Activated naive CD4-positive, alpha-beta T cell treated with anti-CD3 and anti-CD28 coated beads for 36 hours (primary cell): ENCODE measurements around the gene RASGRP1. TPM values are rescaled to one million over a fixed set of nuclear protein-coding genes. Genes with fewer than 3 reads are reported as not detected.

ENCODE experiments used
- CTCF ChIA-PET: fragments of 350-600 bp; sonication (Branson Sonifier 250); formaldehyde crosslinking; loops from one replicate; lab custom pipeline; 2021; ENCODE audit warnings: antibody characterized with exemption; lab: Charles Lee
- DNase-seq: peaks from one replicate; pipeline ENCODE4 v3.0.0-alpha.2; 2020
- H3K27ac Mint-ChIP-seq: one replicate; pipeline ENCODE4 v1.8.0; 2021; ENCODE audit warnings: mild to moderate bottlenecking, mixed read lengths
- H3K27me3 Mint-ChIP-seq: one replicate; pipeline ENCODE4 v1.8.0; 2021; ENCODE audit warnings: low read depth, mixed read lengths
- H3K36me3 Mint-ChIP-seq: one replicate; pipeline ENCODE4 v1.8.0; 2021; ENCODE audit warnings: low read depth, mixed read lengths
- H3K4me1 Mint-ChIP-seq: one replicate; pipeline ENCODE4 v1.8.0; 2021; ENCODE audit warnings: low read depth, mixed read lengths
- H3K4me3 Mint-ChIP-seq: one replicate; pipeline ENCODE4 v1.8.0; 2021; ENCODE audit warnings: mild to moderate bottlenecking, moderate library complexity, mixed read lengths
- H3K9me3 Mint-ChIP-seq: one replicate; pipeline ENCODE4 v1.8.0; 2021; ENCODE audit warnings: mixed read lengths
- intact Hi-C: fragments of 100-400 bp; cut with micrococcal nuclease; formaldehyde crosslinking; loops from one replicate; pipeline ENCODE4 v1.15.1; 2023
- total RNA-seq, 2 experiments: library from RNA; stranded (reverse); gene quantifications; one replicate each; pipeline ENCODE4 v1.2.3, GENCODE V29; 2021

RASGRP1 gene
- total RNA-seq, result 10 to 100 TPM; 44.2 to 44.9 TPM

DNA sequence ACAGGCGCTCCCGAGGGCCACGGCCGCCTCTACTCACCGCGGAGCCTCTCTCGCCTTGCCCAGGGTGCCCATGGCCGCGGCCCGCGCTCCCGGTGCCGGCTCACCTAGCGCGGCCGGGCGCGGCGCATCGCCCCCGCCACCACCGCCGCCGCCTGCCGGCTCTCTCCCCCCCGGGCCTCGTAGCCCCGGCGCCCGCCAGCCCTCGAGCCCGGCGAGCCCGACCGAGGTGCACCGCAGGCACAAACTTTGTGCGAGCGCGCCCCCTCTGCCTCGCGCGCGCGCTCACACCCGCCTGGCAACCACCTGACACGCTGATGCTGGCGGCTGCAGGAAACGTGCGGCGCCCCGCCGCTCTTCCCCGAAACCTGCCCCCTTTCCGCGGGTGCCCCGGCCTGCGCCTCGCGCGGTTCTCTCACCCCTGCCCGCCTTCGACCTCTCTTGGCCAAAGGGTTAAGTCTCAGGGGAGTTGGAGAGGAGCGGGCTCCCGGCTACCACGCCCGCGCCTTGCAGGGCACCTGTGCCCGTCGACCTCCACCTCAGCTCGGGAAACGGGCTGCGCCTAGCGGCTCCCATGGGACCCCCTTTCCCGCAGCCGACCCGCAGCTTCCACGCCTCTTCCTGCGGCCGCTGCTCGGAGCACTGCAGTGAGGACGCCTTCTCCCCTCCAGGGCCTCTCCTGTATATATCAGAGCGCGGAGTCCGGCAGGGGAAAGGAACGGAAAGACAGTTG is at the start of gene RASGRP1:
Gene RASGRP1, minus strand, starts transcription at position 258 of the 730 bp plus-strand sequence. Its CDS starts 186 bp downstream, at position 72.
- H3K4me3 Mint-ChIP-seq, result peak within 1 kb of the TSS; percentile 96
- intact Hi-C loops, result loop anchor here (1.0 to 10.0 kb wide), 8 partner anchors 23 to 1220 kb away; partner anchors contain the start of genes FSIP1 and SPRED1
- no peaks in the 10 kb centered on the region for H3K27me3 Mint-ChIP-seq
- peaks cover 47% of the 10 kb centered on the region for H3K4me1 Mint-ChIP-seq
- peak; percentile 88 for DNase-seq
- H3K36me3 Mint-ChIP-seq, result peaks cover 19% of the 10 kb centered on the region
- peak within 1 kb of the TSS; percentile 98 for H3K27ac Mint-ChIP-seq
- peaks cover 2% of the 10 kb centered on the region for H3K9me3 Mint-ChIP-seq
- CTCF ChIA-PET, result interaction anchor here (0.6 to 9.6 kb wide), 36 partner anchors 8 to 126 kb away, joined by 3 to 352 read pairs (median 6); no protein-coding TSS in a partner anchor

DNA sequence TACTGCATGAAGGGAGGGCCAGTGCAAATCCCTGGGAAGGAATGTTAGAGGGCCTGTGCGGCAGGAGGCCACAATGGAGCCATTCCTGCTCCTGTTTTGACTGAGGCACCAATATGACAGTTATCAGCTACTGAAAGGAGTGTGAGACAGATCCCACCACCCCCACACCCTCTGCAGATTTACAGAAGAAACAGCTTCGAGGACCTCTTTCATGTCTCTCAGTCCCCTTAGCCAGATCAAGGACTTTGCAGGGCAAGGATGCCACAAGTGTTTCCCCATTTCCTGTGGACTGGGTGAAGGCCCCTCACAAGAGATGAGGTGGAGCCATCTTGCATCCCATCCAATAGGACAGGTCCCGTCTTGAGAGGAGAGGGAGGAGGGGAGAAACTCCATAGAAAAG is 48.5 kb upstream of the RASGRP1 start:
- Mint-ChIP-seq H3K4me1 (peaks cover 40% of the 10 kb centered on the region), H3K4me3 (no peak overlapping the region), H3K27me3 (no peaks in the 10 kb centered on the region), H3K27ac (peak overlapping the region; percentile 30), H3K36me3 (no peaks in the 10 kb centered on the region), H3K9me3 (no peaks in the 10 kb centered on the region)
- CTCF ChIA-PET, result interaction anchor here (0.9 to 4.1 kb wide), 4 partner anchors 13 to 77 kb away, joined by 3 to 21 read pairs (median 4); partner anchors contain the start of gene RASGRP1
- no peak for DNase-seq
- intact Hi-C loops, result no loop called here

DNA sequence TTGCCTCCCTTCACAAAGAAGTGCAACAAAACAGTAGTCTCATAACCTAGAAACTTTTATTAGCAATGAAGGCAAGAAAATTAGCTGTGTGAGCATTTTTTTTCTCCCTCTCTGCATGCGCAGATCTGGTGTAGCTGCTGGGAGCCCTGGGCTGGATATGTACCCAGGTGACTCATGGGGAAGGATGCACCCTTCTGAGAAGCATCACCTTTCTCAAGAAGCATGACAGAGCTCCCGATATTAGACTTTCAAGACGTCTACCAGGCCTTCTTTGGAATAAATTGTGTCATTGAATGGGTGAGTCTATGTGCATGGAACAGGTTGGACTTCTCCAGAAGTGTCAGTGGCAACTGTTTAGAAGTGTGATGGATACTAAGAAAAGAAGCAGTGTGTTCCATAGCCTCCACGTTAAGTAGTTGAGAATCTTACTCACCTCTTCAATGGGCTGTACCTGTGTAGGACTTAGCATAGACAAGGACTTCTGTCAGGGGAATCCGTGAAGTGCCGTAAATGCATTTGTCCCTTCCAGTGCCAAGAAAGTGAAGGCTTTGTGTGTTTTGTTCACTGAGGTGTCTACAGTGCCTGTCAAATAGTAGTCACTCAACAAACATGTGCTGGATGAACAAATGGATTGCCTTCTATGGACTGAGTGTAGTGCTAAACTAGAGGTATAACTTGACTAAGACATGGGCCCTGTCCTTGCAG is 47.7 kb upstream of the RASGRP1 start:
- DNase-seq, result peak; percentile 54
- no peak overlapping the region for H3K4me3 Mint-ChIP-seq
- H3K27me3 Mint-ChIP-seq, result no peaks in the 10 kb centered on the region
- no peaks in the 10 kb centered on the region for H3K9me3 Mint-ChIP-seq
- intact Hi-C loops, result no loop called here
- H3K36me3 Mint-ChIP-seq, result no peaks in the 10 kb centered on the region
- peak overlapping the region; percentile 4 for H3K27ac Mint-ChIP-seq
- H3K4me1 Mint-ChIP-seq, result peaks cover 40% of the 10 kb centered on the region
- CTCF ChIA-PET, result interaction anchor here (0.9 to 4.1 kb wide), 7 partner anchors 14 to 87 kb away, joined by 3 to 21 read pairs (median 4); partner anchors contain the start of gene RASGRP1

DNA sequence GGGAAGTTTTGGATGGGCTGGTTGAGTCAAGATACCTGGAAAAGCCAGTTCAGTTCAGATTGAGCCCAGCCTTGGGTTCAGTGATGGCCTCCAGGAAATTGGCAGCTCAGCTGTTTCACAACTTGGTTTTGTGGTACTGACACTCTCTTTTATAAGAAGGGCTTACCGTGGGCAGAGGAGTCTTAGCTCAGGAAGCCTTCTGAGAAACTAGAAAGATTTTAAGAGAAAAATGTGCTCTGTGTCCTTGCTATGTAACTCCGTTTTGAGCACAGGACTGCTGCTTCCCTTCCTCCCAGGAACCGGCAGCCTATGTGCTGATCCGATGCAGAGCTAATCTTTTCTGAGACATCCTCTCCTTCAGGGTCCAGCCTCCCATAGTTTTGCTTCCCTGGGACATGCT is 46.6 kb upstream of the RASGRP1 start:
- CTCF ChIA-PET, result interaction anchor here (1.0 to 4.1 kb wide), 7 partner anchors 43 to 88 kb away, joined by 3 to 21 read pairs (median 3); partner anchors contain the start of gene RASGRP1
- DNase-seq, result peak; percentile 55
- peak overlapping the region; percentile 61 for H3K27ac Mint-ChIP-seq
- no peaks in the 10 kb centered on the region for H3K36me3 Mint-ChIP-seq
- no peaks in the 10 kb centered on the region for H3K27me3 Mint-ChIP-seq
- intact Hi-C loops, result loop anchor here (1.0 to 2.0 kb wide), 3 partner anchors 22 to 78 kb away; partner anchors contain the start of gene RASGRP1
- no peak overlapping the region for H3K4me3 Mint-ChIP-seq
- H3K9me3 Mint-ChIP-seq, result no peaks in the 10 kb centered on the region
- H3K4me1 Mint-ChIP-seq, result peaks cover 40% of the 10 kb centered on the region

DNA sequence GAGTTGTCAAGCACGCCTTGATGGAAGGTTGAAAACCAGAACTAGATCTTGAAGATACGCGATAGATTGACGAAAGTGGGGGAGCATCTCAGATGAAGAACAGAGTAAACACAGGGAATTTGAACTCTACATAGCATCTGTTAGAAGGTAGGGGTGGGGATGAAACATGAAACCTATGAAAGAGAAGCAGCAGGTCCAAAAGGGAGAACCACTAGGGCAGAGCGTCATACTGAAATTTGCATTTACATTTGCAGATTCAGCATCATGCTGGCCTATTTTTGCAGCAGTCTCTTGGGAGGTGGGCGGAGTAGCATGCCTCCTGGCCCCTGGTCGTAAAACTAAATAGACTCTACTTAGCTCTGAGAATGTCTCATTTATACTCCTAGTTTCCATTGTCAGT is 46.1 kb upstream of the RASGRP1 start:
- peak; percentile 32 for DNase-seq
- CTCF ChIA-PET, result interaction anchor here (1.0 to 4.1 kb wide), 6 partner anchors 43 to 79 kb away, joined by 3 to 21 read pairs (median 3); partner anchors contain the start of gene RASGRP1
- Mint-ChIP-seq H3K4me3 (no peak overlapping the region), H3K27me3 (no peaks in the 10 kb centered on the region), H3K27ac (peak overlapping the region; percentile 61), H3K4me1 (peaks cover 40% of the 10 kb centered on the region), H3K36me3 (no peaks in the 10 kb centered on the region), H3K9me3 (no peaks in the 10 kb centered on the region)
- intact Hi-C loops, result loop anchor here (1.0 to 2.0 kb wide), 3 partner anchors 22 to 78 kb away; partner anchors contain the start of gene RASGRP1

DNA sequence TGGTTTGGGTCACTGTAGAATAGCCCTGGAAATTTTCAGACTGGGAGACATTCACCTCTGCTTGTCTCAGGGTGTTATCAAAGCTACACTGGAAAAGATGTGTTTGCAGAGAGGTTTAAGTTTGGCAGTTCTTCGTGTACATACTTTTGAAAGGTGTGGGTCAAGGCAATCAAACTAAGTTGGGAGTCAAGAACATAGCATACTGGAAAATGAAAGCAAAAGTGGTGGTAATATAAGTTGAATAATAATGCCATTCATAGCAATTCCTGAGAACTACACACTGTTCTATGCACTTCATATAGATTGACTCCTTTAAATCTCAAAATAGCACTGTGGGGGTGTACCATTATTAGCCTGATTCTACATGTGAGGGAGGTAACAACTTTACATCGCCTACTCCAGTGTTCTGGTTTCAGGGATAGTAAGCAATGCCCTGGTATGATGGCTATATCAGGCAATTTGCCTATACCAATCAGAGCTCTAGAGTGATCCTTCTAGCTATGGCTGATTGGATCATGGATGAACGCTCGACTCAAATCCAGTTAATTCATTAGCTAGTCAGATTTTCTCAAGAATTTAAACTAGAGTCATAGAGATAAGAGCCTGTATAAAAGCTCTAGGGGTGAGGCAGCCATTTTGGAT is 44.6 kb upstream of the RASGRP1 start:
- Mint-ChIP-seq H3K36me3 (no peaks in the 10 kb centered on the region), H3K9me3 (no peaks in the 10 kb centered on the region), H3K4me3 (no peak overlapping the region), H3K27me3 (no peaks in the 10 kb centered on the region), H3K4me1 (peaks cover 42% of the 10 kb centered on the region), H3K27ac (no peak overlapping the region)
- intact Hi-C loops, result no loop called here
- CTCF ChIA-PET, result interaction anchor here (0.6 to 4.1 kb wide), 5 partner anchors 33 to 90 kb away, joined by 3 to 21 read pairs (median 6); partner anchors contain the start of gene RASGRP1
- DNase-seq, result no peak

DNA sequence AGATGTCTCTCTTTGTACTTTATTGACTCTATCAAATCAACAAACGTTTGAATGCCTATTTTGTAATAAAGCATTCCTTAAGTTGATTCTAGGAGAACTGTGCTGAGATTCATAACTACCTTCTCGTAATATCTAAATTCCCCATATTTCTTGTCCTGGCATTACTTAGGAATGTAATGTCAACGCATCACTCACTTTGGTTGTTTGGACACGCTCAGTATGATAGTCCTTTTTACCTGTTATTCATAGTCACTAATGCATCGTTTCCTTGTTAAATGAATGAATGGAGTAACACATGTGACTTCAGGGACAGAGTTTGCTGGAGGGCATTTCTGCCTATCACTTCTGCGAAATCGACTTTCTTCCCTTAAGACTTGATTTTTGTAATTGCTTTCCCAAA is 44.1 kb upstream of the RASGRP1 start:
- H3K27ac Mint-ChIP-seq, result no peak overlapping the region
- CTCF ChIA-PET, result interaction anchor here (1.5 kb wide), 1 partner anchor 81 kb away, joined by 3 read pairs; no protein-coding TSS in a partner anchor
- H3K27me3 Mint-ChIP-seq, result no peaks in the 10 kb centered on the region
- H3K9me3 Mint-ChIP-seq, result no peaks in the 10 kb centered on the region
- DNase-seq, result no peak
- H3K36me3 Mint-ChIP-seq, result no peaks in the 10 kb centered on the region
- H3K4me1 Mint-ChIP-seq, result peaks cover 42% of the 10 kb centered on the region
- H3K4me3 Mint-ChIP-seq, result no peak overlapping the region
- intact Hi-C loops, result no loop called here

DNA sequence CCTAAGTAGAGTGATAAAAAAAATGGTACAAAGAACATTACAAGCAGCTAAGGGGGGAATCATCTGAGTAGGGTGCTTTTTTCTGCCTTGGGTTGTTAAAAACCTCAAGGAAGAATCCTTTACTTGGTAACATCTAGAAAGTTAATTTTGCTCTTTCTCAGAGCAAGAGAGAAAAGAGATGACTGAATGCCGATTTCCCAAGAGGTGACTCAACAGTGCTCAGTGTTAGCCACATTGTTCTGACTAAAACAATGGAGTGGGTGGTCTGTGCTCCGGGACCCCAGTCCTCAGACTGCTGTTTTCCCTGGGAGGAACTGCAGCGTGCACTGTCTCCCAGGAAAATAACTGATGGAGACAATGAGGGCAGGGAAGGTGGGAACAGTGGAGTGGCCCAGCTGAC is 41.1 kb upstream of the RASGRP1 start:
- Mint-ChIP-seq H3K4me1 (peaks cover 20% of the 10 kb centered on the region), H3K4me3 (no peak overlapping the region), H3K9me3 (no peaks in the 10 kb centered on the region), H3K36me3 (no peaks in the 10 kb centered on the region), H3K27ac (no peak overlapping the region), H3K27me3 (no peaks in the 10 kb centered on the region)
- DNase-seq, result no peak
- CTCF ChIA-PET, result no interaction called here
- intact Hi-C loops, result no loop called here

DNA sequence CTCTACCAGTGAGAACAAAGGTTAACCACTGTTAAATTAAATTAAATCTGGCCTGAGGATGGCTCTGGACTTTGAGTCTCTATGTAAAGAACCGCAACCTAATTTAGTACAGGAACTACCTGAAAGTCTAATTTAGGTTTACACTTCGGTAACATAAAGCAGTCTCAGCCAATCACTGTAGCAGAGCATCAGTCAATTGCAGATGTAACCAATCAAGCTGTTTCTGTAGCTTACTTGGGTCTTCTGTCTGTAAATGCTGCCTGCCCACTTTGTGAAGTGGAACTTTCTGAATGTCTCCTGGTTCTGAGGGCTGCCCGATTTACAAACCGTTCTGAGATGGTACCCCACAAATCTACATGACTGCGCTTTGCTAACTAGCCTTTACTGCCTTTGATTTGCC is 39.1 kb upstream of the RASGRP1 start:
- no peaks in the 10 kb centered on the region for H3K27me3 Mint-ChIP-seq

DNA sequence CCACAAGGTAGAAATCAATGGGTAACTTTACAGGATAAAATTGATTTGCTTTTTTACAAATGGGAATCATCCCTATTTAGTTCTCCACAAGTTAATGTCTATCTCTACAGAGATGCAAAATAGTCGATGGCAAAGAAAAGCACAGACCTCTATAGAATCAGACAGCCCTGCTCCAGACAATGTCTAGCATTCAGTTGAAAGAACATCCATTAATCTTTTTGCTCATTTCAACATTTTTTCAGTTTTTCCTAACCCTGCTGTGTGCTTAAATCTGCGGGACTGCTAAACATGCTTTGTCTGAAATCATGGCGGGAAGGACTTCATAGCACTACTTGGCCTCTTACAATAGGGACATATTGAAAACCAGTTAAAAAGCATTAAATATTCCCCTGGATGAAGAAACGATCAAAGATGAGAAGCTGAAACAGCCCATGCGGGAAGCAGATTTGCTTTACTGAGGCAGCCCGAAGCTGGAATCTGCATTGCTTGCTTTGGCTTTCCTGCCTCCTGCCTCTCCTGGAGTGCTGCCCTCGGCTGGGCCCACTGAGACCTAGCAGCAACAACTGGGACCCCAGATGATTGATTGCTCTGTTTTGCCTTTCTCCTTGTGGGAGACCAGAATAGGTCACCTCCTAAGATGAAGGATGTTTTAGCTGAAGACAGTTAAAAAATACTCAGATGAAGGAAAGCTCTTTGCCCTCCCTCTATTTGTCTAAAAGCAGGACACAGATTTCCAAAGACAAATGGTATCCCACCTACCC is 38.5 kb upstream of the RASGRP1 start:
- H3K27me3 Mint-ChIP-seq, result no peaks in the 10 kb centered on the region
- H3K36me3 Mint-ChIP-seq, result no peaks in the 10 kb centered on the region
- CTCF ChIA-PET, result interaction anchor here (0.9 to 1.3 kb wide), 2 partner anchors 13 to 23 kb away, joined by 3 to 4 read pairs; no protein-coding TSS in a partner anchor
- peaks cover 2% of the 10 kb centered on the region for H3K4me1 Mint-ChIP-seq
- H3K27ac Mint-ChIP-seq, result no peak overlapping the region
- no peaks in the 10 kb centered on the region for H3K9me3 Mint-ChIP-seq
- DNase-seq, result no peak
- no peak overlapping the region for H3K4me3 Mint-ChIP-seq
- intact Hi-C loops, result no loop called here

More for the DNA sequence above, 39.1 kb upstream of the RASGRP1 start:
- no peak for DNase-seq
- CTCF ChIA-PET, result interaction anchor here (0.8 to 1.3 kb wide), 3 partner anchors 12 to 163 kb away, joined by 3 to 4 read pairs (median 3); no protein-coding TSS in a partner anchor
- intact Hi-C loops, result no loop called here
- H3K36me3 Mint-ChIP-seq, result no peaks in the 10 kb centered on the region
- H3K27ac Mint-ChIP-seq, result no peak overlapping the region
- no peak overlapping the region for H3K4me3 Mint-ChIP-seq
- no peaks in the 10 kb centered on the region for H3K9me3 Mint-ChIP-seq
- peaks cover 2% of the 10 kb centered on the region for H3K4me1 Mint-ChIP-seq

DNA sequence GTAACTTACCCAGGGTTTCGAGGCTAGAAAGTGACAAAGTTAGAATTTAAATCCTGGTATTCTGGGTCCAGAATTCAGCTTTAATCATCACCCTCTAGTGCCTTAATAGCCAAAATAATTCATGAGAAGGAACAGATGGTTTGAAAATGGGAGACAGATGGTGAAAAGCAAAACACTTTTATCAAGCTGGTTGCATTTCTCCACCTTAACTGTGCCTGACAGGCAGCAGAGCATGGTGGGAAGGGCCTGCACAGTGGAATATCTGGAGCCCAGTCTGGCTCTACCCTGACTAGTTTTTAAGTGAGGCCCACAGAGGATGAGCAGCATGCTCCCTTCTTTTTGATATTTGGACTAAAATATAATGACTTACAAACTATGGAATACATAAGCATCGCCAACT is 35.6 kb upstream of the RASGRP1 start:
- DNase-seq, result no peak
- Mint-ChIP-seq H3K27ac (no peak overlapping the region), H3K27me3 (no peaks in the 10 kb centered on the region), H3K36me3 (no peaks in the 10 kb centered on the region), H3K4me3 (no peak overlapping the region), H3K4me1 (peaks cover 2% of the 10 kb centered on the region), H3K9me3 (no peaks in the 10 kb centered on the region)
- CTCF ChIA-PET, result interaction anchor here (0.7 to 1.2 kb wide), 2 partner anchors 32 to 36 kb away, joined by 3 read pairs; no protein-coding TSS in a partner anchor
- intact Hi-C loops, result no loop called here
